Activated T-cell treated with anti-CD3 and anti-CD28 coated beads, Interleukin-2, amount 50 U/mL, for 72 hours (primary cell): ENCODE data around the gene NLRP9. TPM values are rescaled to one million over a fixed set of nuclear protein-coding genes. Genes with fewer than 3 reads are reported as not detected.

Source experiments
- ATAC-seq, 2 donors: fragments of 150-1000 bp; cut with Tn5 transposase; replicated peaks in 1 of 2; 2 replicates each; pipeline ENCODE4 v1.10.0; 2021; ENCODE audit warnings: moderate library complexity in 2 of 2, mild to moderate bottlenecking in 1 of 2
- DNase-seq, 2 donors: peaks; one replicate each; pipeline ENCODE4 v3.0.0; 2021 to 2022; ENCODE audit warnings: mixed read lengths in 1 of 2
- H3K27ac Mint-ChIP-seq: one replicate; pipeline ENCODE4 v1.8.0; 2022; ENCODE audit warnings: mild to moderate bottlenecking, moderate library complexity, mixed read lengths
- H3K27me3 Mint-ChIP-seq: one replicate; pipeline ENCODE4 v1.8.0; 2022; ENCODE audit warnings: low read depth, mixed read lengths
- H3K36me3 Mint-ChIP-seq, 2 donors: one replicate each; pipeline ENCODE4 v1.8.0; 2022; ENCODE audit warnings: mixed read lengths in 2 of 2, mild to moderate bottlenecking in 1 of 2; ENCODE audit not compliant: insufficient read depth in 2 of 2
- H3K4me1 Mint-ChIP-seq: one replicate; pipeline ENCODE4 v1.8.0; 2022; ENCODE audit warnings: low read depth, mixed read lengths
- H3K4me3 Mint-ChIP-seq, 2 donors: one replicate each; pipeline ENCODE4 v1.8.0; 2022; ENCODE audit warnings: mild to moderate bottlenecking in 2 of 2, mixed read lengths in 2 of 2, moderate library complexity in 2 of 2
- H3K9me3 Mint-ChIP-seq, 2 donors: one replicate each; pipeline ENCODE4 v1.8.0; 2022; ENCODE audit warnings: mixed read lengths in 2 of 2
- total RNA-seq, 2 donors: library from RNA; stranded (reverse); gene quantifications; one replicate each; pipeline ENCODE4 v1.2.3, GENCODE V29; 2022

Gene NLRP9
- total RNA-seq, 2 donors from 2014 or later = not detected

- DNase-seq (no peak), ATAC-seq (no peak)
- H3K4me3 Mint-ChIP-seq = no peak overlapping the region
- H3K4me1 Mint-ChIP-seq = peaks cover 7% of the 10 kb centered on the region
- no peaks in the 10 kb centered on the region for H3K27me3 Mint-ChIP-seq
- H3K9me3 Mint-ChIP-seq = no peaks in the 10 kb centered on the region
- peaks cover 1 to 3% of the 10 kb centered on the region in 2 donors for H3K36me3 Mint-ChIP-seq
- H3K27ac Mint-ChIP-seq = no peak overlapping the region
These were observed 48.0 kb downstream of the NLRP9 start for GRCh38 chr19:55690109-55690768.

DNA sequence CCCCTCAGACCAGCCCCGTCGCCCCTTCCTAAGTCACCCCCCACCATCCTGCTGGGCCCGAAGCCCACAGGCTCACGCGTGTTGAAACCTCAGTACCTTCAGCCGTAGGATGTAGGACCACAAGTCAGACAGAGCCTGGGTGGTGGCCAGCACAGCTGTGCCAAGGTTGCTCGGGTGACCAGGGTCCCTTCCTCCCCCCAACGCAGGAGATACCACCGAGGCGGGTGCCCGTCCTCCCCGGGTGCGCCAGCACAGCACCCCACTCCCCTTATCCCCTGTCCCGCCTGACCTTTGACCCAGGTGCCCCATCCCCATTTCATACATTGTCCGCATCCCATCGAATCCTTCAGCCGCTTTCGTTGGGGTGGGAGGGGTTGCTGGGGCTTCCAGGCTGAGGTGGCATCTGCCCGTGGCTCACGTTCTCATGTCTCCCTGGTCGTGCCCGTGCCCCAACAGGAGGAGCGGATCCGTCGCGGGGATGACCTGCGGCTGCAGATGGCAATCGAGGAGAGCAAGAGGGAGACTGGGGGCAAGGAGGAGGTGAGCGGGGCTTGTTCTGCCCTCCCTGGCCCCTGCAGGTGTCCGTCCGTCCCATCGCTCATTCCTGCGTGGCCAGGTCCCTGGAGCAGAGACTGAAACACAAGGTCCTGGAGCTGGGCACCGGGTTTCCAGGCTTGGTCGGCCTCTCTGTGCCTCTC is 48.6 kb downstream of the NLRP9 start:
- ATAC-seq (no peak), DNase-seq (no peak)

DNA sequence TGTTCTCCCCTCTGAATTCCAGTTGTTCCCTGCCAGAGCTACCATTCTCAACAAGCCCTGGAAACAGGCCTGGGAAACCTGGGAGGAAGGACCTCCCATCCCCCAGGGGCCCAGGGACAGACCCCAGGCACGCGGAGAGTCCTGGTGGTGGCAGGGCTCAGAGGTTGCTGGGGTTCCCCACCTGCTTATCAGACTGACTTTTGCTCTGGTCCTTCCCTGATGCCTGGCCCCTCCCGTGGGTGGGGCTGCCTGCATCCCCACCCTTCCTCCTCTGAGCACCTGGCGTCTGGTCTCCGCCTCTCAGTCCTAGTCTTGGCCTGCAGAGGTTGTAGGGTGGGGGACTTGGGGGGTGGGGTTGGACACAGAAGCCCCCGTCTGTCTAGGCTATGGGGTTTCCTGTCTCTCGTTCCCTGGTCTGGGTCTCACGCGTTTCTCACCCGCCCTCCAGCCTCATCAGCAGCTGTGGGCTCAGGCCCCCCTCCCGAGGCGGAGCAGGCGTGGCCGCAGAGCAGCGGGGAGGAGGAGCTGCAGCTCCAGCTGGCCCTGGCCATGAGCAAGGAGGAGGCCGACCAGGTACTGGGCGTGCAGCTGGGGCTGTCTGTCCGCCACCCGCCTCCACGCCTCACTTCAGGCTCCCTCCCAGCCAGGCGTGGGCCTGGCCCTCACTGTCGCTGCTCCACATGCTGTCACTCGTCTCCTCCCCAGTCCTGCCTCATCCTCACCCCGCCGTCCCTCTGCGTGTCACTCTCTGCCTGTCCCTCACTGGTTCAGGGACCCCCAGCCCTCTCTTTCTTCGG is 49.6 kb downstream of the NLRP9 start:
- H3K4me3 Mint-ChIP-seq = no peak overlapping the region
- peaks cover 7% of the 10 kb centered on the region for H3K4me1 Mint-ChIP-seq
- H3K27me3 Mint-ChIP-seq = no peaks in the 10 kb centered on the region
- DNase-seq (no peak), ATAC-seq (no peak)
- H3K9me3 Mint-ChIP-seq = no peaks in the 10 kb centered on the region
- no peak overlapping the region for H3K27ac Mint-ChIP-seq
- H3K36me3 Mint-ChIP-seq = peaks cover 0 to 2% of the 10 kb centered on the region in 2 donors

More for the DNA sequence above, 48.6 kb downstream of the NLRP9 start:
- Mint-ChIP-seq H3K9me3 (no peaks in the 10 kb centered on the region), H3K4me1 (peaks cover 7% of the 10 kb centered on the region), H3K36me3 (peaks cover 1 to 2% of the 10 kb centered on the region in 2 donors), H3K27me3 (no peaks in the 10 kb centered on the region), H3K27ac (no peak overlapping the region), H3K4me3 (no peak overlapping the region)

- Mint-ChIP-seq H3K4me3 (no peak overlapping the region), H3K27ac (no peak overlapping the region), H3K4me1 (peaks cover 7% of the 10 kb centered on the region), H3K9me3 (no peaks in the 10 kb centered on the region), H3K36me3 (peaks cover 0 to 4% of the 10 kb centered on the region in 2 donors), H3K27me3 (no peaks in the 10 kb centered on the region)
- ATAC-seq (no peak), DNase-seq (no peak)
These were observed 50.7 kb downstream of the NLRP9 start for GRCh38 chr19:55687281-55688201.

- no peak for ATAC-seq
- H3K36me3 Mint-ChIP-seq = peaks cover 0 to 4% of the 10 kb centered on the region in 2 donors
- H3K4me1 Mint-ChIP-seq = peaks cover 7% of the 10 kb centered on the region
- peak overlapping the region; percentile 46 for H3K27ac Mint-ChIP-seq
- H3K27me3 Mint-ChIP-seq = no peaks in the 10 kb centered on the region
- H3K4me3 Mint-ChIP-seq = no peak overlapping the region
- H3K9me3 Mint-ChIP-seq = no peaks in the 10 kb centered on the region
- DNase-seq = no peak
These were observed 51.7 kb downstream of the NLRP9 start for GRCh38 chr19:55686311-55687050.

- ATAC-seq = no peak
- H3K27ac Mint-ChIP-seq = no peak overlapping the region
- H3K4me3 Mint-ChIP-seq = no peak overlapping the region
- peaks cover 0 to 6% of the 10 kb centered on the region in 2 donors for H3K36me3 Mint-ChIP-seq
- no peaks in the 10 kb centered on the region for H3K9me3 Mint-ChIP-seq
- no peak for DNase-seq
- peaks cover 7% of the 10 kb centered on the region for H3K4me1 Mint-ChIP-seq
- no peaks in the 10 kb centered on the region for H3K27me3 Mint-ChIP-seq
These were observed 52.4 kb downstream of the NLRP9 start for GRCh38 chr19:55685776-55686175.

- DNase-seq = no peak
- H3K4me3 Mint-ChIP-seq = no peak overlapping the region
- no peak overlapping the region for H3K27ac Mint-ChIP-seq
- no peaks in the 10 kb centered on the region for H3K9me3 Mint-ChIP-seq
- peaks cover 13% of the 10 kb centered on the region for H3K4me1 Mint-ChIP-seq
- H3K36me3 Mint-ChIP-seq = peaks cover 0 to 6% of the 10 kb centered on the region in 2 donors
- no peak for ATAC-seq
- H3K27me3 Mint-ChIP-seq = no peaks in the 10 kb centered on the region
These were observed 53.1 kb downstream of the NLRP9 start for GRCh38 chr19:55684946-55685681.

- DNase-seq = no peak
These were observed 54.5 kb downstream of the NLRP9 start for GRCh38 chr19:55683449-55684261.

DNA sequence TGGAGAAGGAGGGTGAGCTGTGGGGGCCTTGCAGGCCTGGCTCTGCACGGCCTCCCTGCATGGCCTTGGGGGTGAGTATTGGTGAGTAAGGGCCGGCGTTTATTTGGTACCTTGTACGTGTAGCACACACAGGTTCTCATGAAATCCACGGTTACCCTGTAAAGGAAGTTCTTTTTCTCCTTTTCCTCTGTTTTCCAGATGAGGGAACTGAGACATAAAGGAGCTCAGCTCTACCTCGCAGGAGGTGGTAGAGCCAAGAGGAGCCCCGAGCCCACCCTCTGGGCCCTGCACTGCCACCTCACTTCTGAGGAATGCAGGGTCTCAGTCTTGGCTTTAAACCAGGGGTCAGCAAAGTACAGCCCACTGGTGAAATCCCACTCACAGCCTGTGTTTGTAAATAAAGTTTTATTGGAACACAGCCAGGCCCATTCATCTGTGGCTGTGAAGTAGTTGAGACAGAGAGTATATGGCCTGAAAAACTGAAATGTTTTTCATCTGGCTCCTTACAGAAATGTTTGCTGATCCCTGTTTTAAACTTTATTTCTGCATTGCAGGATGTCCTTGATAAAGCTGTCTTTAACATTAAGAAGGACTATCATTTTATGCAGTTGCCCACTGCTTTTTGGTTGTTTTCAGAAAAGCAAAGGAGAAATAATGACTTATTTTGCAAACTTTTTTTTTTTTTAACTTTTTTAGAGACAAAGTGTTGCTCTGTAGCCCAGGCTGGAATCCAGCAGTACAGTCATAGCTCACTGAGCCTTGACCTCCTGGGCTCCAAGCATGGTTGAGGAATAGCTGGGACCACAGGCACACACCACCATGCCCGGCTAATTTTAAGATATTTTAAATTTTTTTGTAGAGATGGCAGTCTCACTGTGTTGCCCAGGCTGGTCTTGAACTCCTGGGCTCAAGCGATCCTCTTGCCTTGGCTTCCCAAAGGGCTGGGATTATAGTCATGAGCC is 56.8 kb downstream of the NLRP9 start:
- Mint-ChIP-seq H3K4me3 (no peak overlapping the region), H3K27ac (no peak overlapping the region)
- no peak for ATAC-seq

More at GRCh38 chr19:55683449-55684261, 54.5 kb downstream of the NLRP9 start:
- no peaks in the 10 kb centered on the region for H3K27me3 Mint-ChIP-seq
- ATAC-seq = no peak
- no peak overlapping the region for H3K27ac Mint-ChIP-seq
- no peaks in the 10 kb centered on the region for H3K9me3 Mint-ChIP-seq
- H3K36me3 Mint-ChIP-seq = peaks cover 0 to 14% of the 10 kb centered on the region in 2 donors
- peaks cover 27% of the 10 kb centered on the region for H3K4me1 Mint-ChIP-seq
- no peak overlapping the region for H3K4me3 Mint-ChIP-seq

More for the DNA sequence above, 56.8 kb downstream of the NLRP9 start:
- Mint-ChIP-seq H3K36me3 (peaks cover 5 to 17% of the 10 kb centered on the region in 2 donors), H3K9me3 (no peaks in the 10 kb centered on the region), H3K27me3 (no peaks in the 10 kb centered on the region), H3K4me1 (peaks cover 49% of the 10 kb centered on the region)
- no peak for DNase-seq
